Gastroesophageal sphincter (tissue), 3 donors: Measurements from ENCODE around the gene TAF15.

Experiments
- CTCF ChIP-seq, 4 experiments: fragments of 200-600 bp in 2 of 4; fragments of 450-650 bp in 2 of 4; sonication (generic) in 1 of 4; IDR thresholded peaks; one replicate each; pipeline ENCODE4 v1.5.1; 2017 to 2019; ENCODE audit warnings: antibody characterized with exemption in 4 of 4, mild to moderate bottlenecking in 2 of 4, moderate library complexity in 2 of 4
- POLR2A ChIP-seq, 2 donors: fragments of 450-650 bp; IDR thresholded peaks; one replicate each; pipeline ENCODE4 v1.6.1; 2017; ENCODE audit warnings: antibody characterized with exemption in 2 of 2, mild to moderate bottlenecking in 2 of 2, moderate library complexity in 1 of 2

DNA sequence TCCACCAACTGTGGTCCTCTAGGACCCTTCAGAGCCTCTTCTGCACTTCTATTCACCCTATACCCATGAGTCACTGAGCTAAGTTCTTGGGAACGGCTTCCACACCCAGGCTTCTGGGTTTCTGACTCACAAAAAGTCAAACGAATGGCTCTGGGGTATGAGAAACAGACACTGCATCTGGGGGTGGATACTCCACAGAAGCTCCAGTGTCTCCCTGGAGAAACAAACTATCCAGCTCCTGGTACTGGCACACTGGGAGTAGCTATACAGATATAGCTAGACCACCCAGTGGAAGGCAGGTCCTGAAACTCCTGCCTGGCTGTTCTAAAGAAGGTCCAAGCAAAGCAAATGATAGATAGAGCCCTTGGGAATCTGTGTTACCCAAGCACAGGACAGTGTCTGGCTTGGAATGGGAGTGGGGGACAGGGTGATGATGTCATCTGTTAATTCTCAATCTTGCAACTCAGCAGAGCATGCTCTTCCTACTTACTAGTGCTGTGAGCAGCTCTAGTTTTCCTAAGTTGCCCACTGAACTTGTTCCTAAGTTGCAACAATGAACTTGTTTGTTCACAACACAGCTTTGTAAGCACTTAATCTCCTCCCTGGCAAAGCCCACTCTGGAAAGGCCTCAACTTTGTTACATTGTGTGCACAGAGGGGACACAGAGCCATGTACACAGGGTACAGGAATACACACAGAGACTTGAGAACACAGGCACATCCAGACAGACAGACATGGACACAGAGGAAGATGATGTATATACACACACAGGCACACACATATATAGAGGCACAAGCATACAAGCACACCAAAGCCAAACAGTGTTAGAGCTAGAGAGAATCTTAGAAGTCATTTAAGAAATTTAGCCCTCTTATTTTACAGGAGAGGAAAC lies 20.6 kb upstream of the TAF15 start:
- no peak for TF ChIP-seq POLR2A (IDR thresholded peaks at IDR 0.05)
- no peak for TF ChIP-seq CTCF (IDR thresholded peaks at IDR 0.05)
